Activated CD8-positive, alpha-beta memory T cell treated with anti-CD3 and anti-CD28 coated beads, Interleukin-2, amount 10 ng/mL, durations not matched to agents 7 days and 5 days (primary cell): Measurements from ENCODE around the gene ADCYAP1R1. TPM values are rescaled to one million over a fixed set of nuclear protein-coding genes. Genes with fewer than 3 reads are reported as not detected.

ENCODE experiments used
- ATAC-seq: fragments of 150-1000 bp; cut with Tn5 transposase; one replicate; pipeline ENCODE4 v1.10.0; 2021; ENCODE audit warnings: moderate library complexity
- CTCF ChIA-PET: fragments of 350-600 bp; sonication (Branson Sonifier 250); formaldehyde crosslinking; loops from one replicate; lab custom pipeline; 2021; ENCODE audit warnings: antibody characterized with exemption; lab: Charles Lee
- DNase-seq: peaks from one replicate; pipeline ENCODE4 v3.0.0-alpha.2; 2020
- H3K27ac Mint-ChIP-seq: one replicate; pipeline ENCODE4 v1.8.0; 2021; ENCODE audit warnings: mild to moderate bottlenecking, mixed read lengths
- H3K27me3 Mint-ChIP-seq: one replicate; pipeline ENCODE4 v1.8.0; 2021; ENCODE audit warnings: mixed read lengths
- H3K36me3 Mint-ChIP-seq: one replicate; pipeline ENCODE4 v1.8.0; 2021; ENCODE audit warnings: mild to moderate bottlenecking, mixed read lengths
- H3K4me1 Mint-ChIP-seq: one replicate; pipeline ENCODE4 v1.8.0; 2021; ENCODE audit warnings: mixed read lengths
- H3K4me3 Mint-ChIP-seq: one replicate; pipeline ENCODE4 v1.8.0; 2021; ENCODE audit warnings: mild to moderate bottlenecking, moderate library complexity, mixed read lengths
- H3K9me3 Mint-ChIP-seq: one replicate; pipeline ENCODE4 v1.8.0; 2022; ENCODE audit warnings: low read depth, mixed read lengths
- total RNA-seq, 2 experiments: library from RNA; stranded (reverse); gene quantifications; one replicate each; pipeline ENCODE4 v1.2.3, GENCODE V29; 2021

The ADCYAP1R1 gene
- total RNA-seq, 2 experiments from 2014 or later: not detected

DNA sequence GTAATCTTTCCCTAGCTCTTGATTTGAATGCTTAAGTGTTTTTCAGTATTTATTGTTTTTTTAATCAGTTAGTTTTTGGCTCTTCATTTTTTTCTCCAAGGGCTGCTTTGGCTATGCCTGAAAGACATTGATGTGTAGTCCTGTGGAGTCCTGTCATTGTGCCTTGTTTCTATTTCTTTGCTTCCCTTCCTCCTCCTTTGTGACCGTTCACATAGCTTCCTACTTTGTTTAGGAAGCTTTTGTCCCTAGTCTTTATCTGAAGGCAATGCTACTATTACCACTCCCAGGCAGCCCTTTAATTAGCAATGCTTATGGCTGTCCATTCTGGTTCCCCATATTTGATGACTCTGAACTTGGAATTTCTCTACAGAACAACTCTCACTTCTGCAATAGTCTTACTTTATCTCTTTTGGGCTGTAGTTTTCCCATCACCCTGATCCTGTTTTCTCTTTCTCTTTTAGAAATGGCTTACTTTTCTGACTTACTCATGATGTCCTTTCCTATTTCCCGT lies 39.9 kb downstream of the ADCYAP1R1 start:
- Mint-ChIP-seq H3K9me3 (no peaks in the 10 kb centered on the region), H3K27me3 (peaks cover 9% of the 10 kb centered on the region), H3K4me1 (no peaks in the 10 kb centered on the region), H3K27ac (no peak overlapping the region), H3K4me3 (no peak overlapping the region), H3K36me3 (no peaks in the 10 kb centered on the region)
- no peak for ATAC-seq
- DNase-seq: no peak
- CTCF ChIA-PET: no interaction called here

DNA sequence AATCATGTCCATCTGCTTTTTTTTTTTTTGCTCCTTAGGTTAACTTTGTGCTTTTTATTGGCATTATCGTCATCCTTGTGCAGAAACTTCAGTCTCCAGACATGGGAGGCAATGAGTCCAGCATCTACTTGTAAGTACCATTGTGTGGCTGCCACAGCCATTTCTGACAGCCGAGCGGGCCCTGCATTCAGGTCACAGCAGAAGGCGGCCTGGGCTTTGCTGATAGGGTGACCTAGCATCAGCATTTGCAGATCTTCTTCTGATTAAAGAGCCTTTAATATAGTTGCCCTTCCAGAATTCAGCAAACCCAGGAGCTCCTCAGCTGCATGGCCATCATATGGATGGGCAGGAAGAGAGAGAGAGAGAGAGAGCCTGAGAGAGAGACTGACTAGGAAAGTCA lies 40.5 kb downstream of the ADCYAP1R1 start:
- DNase-seq: no peak
- H3K27me3 Mint-ChIP-seq: peaks cover 9% of the 10 kb centered on the region
- no peak overlapping the region for H3K27ac Mint-ChIP-seq
- CTCF ChIA-PET: no interaction called here
- H3K9me3 Mint-ChIP-seq: no peaks in the 10 kb centered on the region
- ATAC-seq: no peak
- no peak overlapping the region for H3K4me3 Mint-ChIP-seq
- H3K4me1 Mint-ChIP-seq: no peaks in the 10 kb centered on the region
- H3K36me3 Mint-ChIP-seq: no peaks in the 10 kb centered on the region

DNA sequence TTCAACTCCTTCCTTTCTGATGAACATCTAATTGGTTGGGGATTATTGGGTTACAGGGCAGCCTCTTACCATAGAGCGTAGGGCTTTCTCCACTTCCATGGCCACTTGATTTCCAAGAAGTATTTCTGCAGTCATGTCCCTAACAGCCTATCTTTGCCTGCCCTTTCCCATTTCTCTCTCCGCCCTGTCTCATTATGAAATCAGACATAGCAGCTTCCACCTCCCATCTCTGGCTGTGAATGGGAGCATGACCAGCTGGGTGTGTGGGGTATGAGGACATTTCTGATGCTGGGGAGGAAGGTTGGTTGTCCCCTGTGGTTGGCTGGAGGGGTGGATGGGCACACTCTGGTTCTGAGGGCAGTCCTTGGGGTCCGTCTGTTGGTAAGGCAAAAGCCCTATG lies 41.2 kb downstream of the ADCYAP1R1 start:
- peaks cover 9% of the 10 kb centered on the region for H3K27me3 Mint-ChIP-seq
- H3K36me3 Mint-ChIP-seq: no peaks in the 10 kb centered on the region
- H3K9me3 Mint-ChIP-seq: no peaks in the 10 kb centered on the region
- H3K4me3 Mint-ChIP-seq: no peak overlapping the region
- H3K4me1 Mint-ChIP-seq: no peaks in the 10 kb centered on the region
- H3K27ac Mint-ChIP-seq: no peak overlapping the region
- CTCF ChIA-PET: no interaction called here
- DNase-seq (no peak), ATAC-seq (no peak)

DNA sequence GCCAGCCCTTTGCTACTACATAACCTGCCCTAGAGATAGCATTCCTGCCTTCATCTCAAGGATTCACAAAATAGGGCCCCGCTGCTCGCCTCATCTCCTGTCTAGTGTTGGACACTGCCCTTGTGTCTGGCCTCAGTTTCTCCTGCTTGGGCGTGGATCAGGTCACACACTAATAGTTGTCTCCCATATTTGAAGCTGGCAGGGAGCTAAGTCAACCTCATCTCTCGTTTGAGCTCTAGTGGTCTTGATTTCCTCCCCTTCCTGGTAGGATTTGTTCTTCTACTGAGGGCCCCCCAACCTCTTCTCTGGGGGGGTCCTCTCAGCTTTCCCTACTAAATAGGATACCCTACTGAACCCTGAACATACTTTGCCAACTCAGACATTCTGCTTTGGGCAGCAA lies 42.2 kb downstream of the ADCYAP1R1 start:
- H3K9me3 Mint-ChIP-seq: no peaks in the 10 kb centered on the region
- no peak overlapping the region for H3K27ac Mint-ChIP-seq
- no peaks in the 10 kb centered on the region for H3K36me3 Mint-ChIP-seq
- DNase-seq: no peak
- peaks cover 9% of the 10 kb centered on the region for H3K27me3 Mint-ChIP-seq
- H3K4me3 Mint-ChIP-seq: no peak overlapping the region
- no peaks in the 10 kb centered on the region for H3K4me1 Mint-ChIP-seq
- CTCF ChIA-PET: no interaction called here
- no peak for ATAC-seq

DNA sequence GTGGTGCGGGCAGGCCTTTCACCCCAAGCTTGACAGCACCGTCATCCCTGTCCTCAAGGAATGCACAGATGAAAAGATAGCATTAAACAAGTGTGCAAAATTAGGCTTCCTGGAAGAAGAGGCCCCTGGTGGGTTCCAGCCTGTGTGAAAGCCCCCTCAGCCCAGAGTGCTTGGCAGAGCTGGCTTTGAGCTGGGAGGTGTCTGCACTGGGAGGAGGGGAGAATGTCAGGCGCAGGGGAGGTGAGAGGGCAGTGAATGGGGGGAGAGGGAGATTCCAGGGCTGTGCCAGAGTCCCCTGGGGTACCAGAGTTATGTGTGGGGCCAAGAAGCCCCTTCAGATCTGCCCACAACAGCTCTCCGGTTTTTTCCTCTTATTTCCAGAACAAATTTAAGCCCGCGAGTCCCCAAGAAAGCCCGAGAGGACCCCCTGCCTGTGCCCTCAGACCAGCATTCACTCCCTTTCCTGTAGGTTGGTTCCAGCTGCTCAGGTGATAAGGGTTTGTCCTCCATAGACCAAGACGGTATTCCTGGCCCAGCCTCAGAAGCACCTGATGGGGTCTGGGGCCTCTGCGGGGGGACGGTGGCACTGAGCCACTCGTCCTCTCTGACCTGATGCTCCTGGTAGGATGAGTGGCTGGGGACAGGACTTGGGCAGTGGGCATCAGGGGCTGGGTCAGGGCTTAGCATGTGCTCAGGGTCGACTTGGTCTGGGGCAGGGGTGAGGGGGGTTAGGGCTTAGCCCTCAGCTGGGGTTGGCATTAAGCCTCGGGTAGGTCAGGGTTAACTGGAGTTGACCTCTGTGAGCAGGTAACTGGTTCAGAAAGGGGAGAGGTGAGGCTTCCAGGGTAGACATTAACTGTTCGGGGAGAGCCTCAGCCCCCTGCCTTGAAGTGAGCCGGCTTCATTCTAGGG lies 43.4 kb downstream of the ADCYAP1R1 start:
- H3K4me3 Mint-ChIP-seq: no peak overlapping the region
- peaks cover 7% of the 10 kb centered on the region for H3K27me3 Mint-ChIP-seq
- CTCF ChIA-PET: interaction anchor here (1.6 kb wide), 1 partner anchor 27 kb away, joined by 4 read pairs; no protein-coding TSS in a partner anchor
- H3K9me3 Mint-ChIP-seq: no peaks in the 10 kb centered on the region
- no peak overlapping the region for H3K27ac Mint-ChIP-seq
- ATAC-seq (no peak), DNase-seq (no peak)
- no peaks in the 10 kb centered on the region for H3K4me1 Mint-ChIP-seq
- H3K36me3 Mint-ChIP-seq: no peaks in the 10 kb centered on the region

DNA sequence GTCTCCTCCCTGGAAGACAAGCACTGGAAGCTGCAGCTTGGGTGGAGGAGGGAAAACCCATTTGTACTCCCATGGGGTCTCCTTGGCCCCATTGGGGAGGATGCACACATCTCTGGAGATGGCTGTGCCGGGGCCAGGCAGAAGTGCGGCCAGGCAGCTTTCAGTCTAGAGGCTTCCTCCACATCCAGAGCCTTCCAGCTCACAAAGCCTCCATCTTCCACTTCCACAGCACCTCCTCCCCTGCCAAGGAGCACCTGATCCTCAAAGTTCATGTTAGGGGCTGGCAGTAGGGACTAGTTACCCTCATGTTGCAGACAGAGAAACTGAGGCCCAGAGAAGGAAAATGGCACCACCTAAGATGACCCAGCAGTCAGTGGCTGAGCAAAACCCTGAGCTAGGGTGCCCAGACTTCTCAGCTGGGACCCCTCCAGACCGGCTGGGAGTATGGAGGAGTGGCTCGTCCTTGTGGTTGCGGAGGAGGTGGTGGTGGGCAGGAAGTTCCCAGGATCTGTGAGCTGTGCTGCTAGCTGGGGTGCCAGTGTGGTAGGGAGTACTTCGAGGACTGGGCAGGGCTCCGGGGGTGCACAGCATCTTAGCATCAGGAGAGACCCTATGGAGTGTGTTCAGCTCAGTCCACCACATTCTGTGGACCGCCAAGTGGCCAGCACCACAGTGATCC lies 44.2 kb downstream of the ADCYAP1R1 start:
- H3K9me3 Mint-ChIP-seq: no peaks in the 10 kb centered on the region
- peaks cover 4% of the 10 kb centered on the region for H3K27me3 Mint-ChIP-seq
- DNase-seq (no peak), ATAC-seq (no peak)
- no peaks in the 10 kb centered on the region for H3K4me1 Mint-ChIP-seq
- no peaks in the 10 kb centered on the region for H3K36me3 Mint-ChIP-seq
- CTCF ChIA-PET: interaction anchor here (1.6 kb wide), 1 partner anchor 26 kb away, joined by 4 read pairs; no protein-coding TSS in a partner anchor
- no peak overlapping the region for H3K4me3 Mint-ChIP-seq
- no peak overlapping the region for H3K27ac Mint-ChIP-seq

DNA sequence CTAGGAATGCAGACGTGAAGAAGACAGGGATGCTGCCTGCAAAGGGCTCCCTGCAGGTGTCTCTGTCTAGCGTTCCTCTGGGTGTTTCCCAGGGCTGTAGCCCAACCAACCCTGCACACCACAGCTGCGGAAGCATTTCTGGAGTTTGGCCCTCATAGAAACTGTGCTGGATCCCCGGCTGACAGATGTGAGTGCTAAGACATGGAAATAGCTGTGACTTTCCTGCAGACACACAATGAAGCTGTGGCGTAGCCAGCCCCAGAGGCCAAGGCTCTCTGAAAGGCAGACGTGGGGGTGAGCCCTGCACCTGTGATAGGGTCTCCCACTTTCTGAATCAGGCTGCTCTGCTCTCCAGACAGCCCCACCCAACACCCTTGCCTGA lies 44.8 kb downstream of the ADCYAP1R1 start:
- Mint-ChIP-seq H3K4me1 (no peaks in the 10 kb centered on the region), H3K27ac (no peak overlapping the region), H3K27me3 (peaks cover 2% of the 10 kb centered on the region), H3K36me3 (no peaks in the 10 kb centered on the region), H3K4me3 (no peak overlapping the region), H3K9me3 (no peaks in the 10 kb centered on the region)
- CTCF ChIA-PET: no interaction called here
- DNase-seq (no peak), ATAC-seq (no peak)

DNA sequence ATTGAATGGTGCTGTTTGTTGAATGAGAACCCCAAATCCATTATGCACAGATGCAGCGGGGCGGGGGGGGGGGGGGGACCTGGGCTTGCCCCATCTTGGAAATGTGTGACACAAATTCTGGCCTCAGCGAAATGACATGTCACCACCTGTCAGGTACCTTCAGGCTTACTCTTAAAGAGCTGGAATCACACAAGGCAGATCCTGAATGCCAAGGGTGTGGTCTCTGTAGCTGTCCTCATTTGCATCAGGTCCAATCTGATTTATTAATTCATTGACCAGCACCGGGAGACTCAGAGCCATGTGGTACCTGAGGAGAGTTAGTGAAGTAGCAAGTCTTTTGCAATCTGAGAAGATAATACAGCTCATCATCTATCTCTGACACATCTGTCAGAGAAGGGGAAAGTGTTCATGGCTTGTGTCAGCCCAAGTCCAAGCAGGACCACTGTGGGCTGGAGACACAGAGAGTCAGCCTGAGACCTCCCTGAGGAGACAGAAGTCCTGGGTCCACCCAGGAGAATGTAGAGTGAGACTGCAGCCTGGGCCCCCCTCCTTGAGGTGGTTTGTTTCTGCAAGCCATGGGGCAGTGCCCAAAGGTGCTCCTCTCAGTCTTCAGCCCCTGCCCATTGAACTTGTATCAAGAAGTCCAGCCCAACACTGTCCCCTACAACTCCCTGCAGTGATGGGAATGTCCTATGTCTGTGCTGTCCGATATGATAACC lies 46.7 kb downstream of the ADCYAP1R1 start:
- no peaks in the 10 kb centered on the region for H3K4me1 Mint-ChIP-seq

DNA sequence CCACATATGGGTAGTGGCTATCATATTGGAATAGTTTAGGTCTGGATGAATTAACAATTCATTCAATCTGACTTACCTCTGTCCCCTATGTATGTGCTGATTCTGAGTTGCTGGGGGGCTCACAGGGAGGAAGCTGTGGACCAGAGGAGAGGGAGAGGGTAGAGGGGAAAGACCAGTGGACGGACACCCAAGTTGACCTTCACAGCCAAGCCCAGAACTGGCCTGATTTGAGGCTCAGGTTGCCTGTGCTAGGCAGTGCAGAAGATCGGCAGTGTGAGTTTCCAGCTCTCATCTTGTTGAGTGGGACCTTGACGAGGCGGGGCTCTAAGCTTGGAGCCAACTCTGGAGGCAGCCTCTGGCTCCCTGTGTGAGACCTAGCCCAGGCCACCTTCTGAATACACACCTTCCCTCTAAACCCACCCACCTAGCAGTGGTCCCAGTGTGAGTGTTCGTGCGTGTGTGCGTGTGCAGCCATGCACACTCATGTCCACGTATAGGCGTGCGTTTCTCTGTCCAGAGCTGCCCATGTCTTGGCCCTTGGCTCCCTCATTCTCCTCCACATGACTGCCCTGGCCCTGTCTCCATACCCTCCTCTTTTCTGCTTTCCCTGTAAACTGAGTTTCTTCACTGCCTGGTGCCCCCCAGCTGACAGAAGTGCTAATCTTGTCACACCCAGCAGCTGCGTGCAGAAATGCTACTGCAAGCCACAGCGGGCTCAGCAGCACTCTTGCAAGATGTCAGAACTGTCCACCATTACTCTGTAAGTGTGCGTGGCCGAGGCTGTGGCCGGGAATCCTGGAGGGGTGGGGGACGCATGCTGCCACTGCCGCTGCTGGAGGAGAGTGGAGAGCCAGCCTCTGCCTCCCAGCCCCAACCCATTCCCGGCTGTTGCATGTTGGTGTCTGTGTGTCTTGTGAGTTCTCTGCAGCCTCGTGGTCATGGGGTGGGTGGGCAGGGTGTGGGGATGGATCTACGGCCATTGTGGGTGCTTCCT lies 47.6 kb downstream of the ADCYAP1R1 start:
- Mint-ChIP-seq H3K9me3 (no peaks in the 10 kb centered on the region), H3K36me3 (no peaks in the 10 kb centered on the region), H3K27me3 (no peaks in the 10 kb centered on the region), H3K4me1 (no peaks in the 10 kb centered on the region), H3K27ac (no peak overlapping the region), H3K4me3 (no peak overlapping the region)
- DNase-seq (no peak), ATAC-seq (no peak)
- CTCF ChIA-PET: no interaction called here

More for the DNA sequence above, 46.7 kb downstream of the ADCYAP1R1 start:
- CTCF ChIA-PET: no interaction called here
- ATAC-seq (no peak), DNase-seq (no peak)
- Mint-ChIP-seq H3K27ac (no peak overlapping the region), H3K9me3 (no peaks in the 10 kb centered on the region), H3K27me3 (no peaks in the 10 kb centered on the region), H3K36me3 (no peaks in the 10 kb centered on the region), H3K4me3 (no peak overlapping the region)

DNA sequence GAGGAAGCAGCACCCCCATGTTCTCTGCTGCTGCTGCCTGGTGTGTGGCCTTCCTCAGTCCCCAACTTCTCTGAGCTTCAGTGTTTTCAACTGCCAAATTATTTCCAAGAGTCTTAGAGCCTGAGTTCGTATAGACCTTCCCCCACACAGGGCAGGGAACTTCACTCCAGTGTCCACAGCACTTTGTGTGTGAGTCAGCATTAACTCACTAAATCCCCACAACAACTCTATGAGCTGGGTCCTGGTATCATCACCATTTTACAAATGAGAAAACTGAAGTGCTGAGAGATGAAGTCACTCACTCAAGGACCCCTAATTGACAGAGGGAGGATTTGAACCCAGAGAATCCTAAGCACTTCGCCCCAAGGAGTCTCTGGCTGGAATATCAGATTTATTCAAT lies 48.3 kb downstream of the ADCYAP1R1 start:
- H3K27ac Mint-ChIP-seq: no peak overlapping the region
- no peaks in the 10 kb centered on the region for H3K36me3 Mint-ChIP-seq
- no peak for DNase-seq
- no peaks in the 10 kb centered on the region for H3K4me1 Mint-ChIP-seq
- CTCF ChIA-PET: interaction anchor here (1.2 kb wide), 1 partner anchor 34 kb away, joined by 3 read pairs; no protein-coding TSS in a partner anchor
- no peak for ATAC-seq
- H3K27me3 Mint-ChIP-seq: no peaks in the 10 kb centered on the region
- H3K4me3 Mint-ChIP-seq: no peak overlapping the region
- no peaks in the 10 kb centered on the region for H3K9me3 Mint-ChIP-seq

DNA sequence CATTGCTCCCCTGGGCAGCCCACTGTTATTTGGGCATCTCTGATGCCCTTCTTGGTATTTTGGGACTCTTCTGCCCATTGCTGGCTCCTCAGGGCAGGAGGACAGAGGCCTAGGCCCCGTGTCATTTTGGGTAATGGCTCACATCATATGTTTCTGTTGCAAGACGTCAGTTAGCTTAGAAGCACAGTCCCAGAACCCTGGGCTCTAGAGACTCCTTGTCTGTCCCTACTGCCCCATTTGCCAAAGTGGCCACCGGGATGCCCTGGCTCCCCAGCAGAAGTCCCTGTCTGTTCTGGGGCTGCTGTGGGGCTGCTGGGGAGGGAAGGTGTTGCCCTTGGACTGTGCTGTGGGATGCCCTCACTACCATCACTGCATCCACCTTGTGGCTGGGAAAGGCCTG lies 48.8 kb downstream of the ADCYAP1R1 start:
- Mint-ChIP-seq H3K4me1 (no peaks in the 10 kb centered on the region), H3K4me3 (no peak overlapping the region), H3K27ac (no peak overlapping the region), H3K36me3 (no peaks in the 10 kb centered on the region), H3K27me3 (no peaks in the 10 kb centered on the region), H3K9me3 (no peaks in the 10 kb centered on the region)
- ATAC-seq: no peak
- CTCF ChIA-PET: interaction anchor here (1.2 kb wide), 1 partner anchor 33 kb away, joined by 3 read pairs; no protein-coding TSS in a partner anchor
- DNase-seq: no peak

DNA sequence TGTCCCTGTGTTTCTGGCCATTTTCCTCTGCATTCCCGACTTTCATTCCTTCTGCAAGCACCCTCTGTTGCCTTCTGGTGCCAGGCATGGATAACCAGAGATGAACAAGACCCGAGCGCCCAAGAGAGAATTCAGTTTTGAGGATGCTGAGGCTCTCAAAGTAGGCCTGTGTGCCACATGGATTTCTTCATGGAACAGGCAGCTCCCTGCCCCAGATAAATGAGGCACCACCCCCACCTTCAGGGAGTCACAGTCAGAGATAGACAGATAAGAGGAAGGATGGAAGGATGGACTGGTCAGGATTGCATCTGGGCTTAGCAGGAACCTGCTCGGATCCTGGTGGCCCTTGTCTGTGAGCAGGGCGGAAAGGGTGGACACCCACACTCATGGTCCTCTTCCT lies 49.4 kb downstream of the ADCYAP1R1 start:
- ATAC-seq (no peak), DNase-seq (no peak)
- Mint-ChIP-seq H3K4me1 (no peaks in the 10 kb centered on the region), H3K4me3 (no peak overlapping the region), H3K27ac (no peak overlapping the region), H3K27me3 (no peaks in the 10 kb centered on the region), H3K9me3 (no peaks in the 10 kb centered on the region), H3K36me3 (no peaks in the 10 kb centered on the region)
- CTCF ChIA-PET: interaction anchor here (1.2 kb wide), 1 partner anchor 32 kb away, joined by 3 read pairs; no protein-coding TSS in a partner anchor
